Astrocyte (in vitro differentiated cells and primary cell): ENCODE measurements around the gene CRTAP. TPM values are rescaled to one million over a fixed set of nuclear protein-coding genes. Genes with fewer than 3 reads are reported as not detected.
"Not testable (repeated sequence)": the region's sequence is repeated elsewhere in the genome, so short reads cannot be mapped to it uniquely, and the experiment has no call there.

Experiments used
- DNase-seq: peaks from one replicate; pipeline ENCODE4 v3.0.0-alpha.2; 2010; ENCODE audit warnings: low read depth
- FAIRE-seq: peaks from 2 replicates; lab custom pipeline; 2011; peaks lifted over from hg19 to GRCh38; lab: Jason Lieb, UNC
- H2AFZ ChIP-seq: 2 replicates; pipeline ENCODE4 v1.6.0; 2012; ENCODE audit warnings: low read depth, low read length, inconsistent platforms
- H3K27ac ChIP-seq: 2 replicates; pipeline ENCODE4 v1.5.1; 2011; ENCODE audit warnings: low read depth, low read length, inconsistent platforms
- H3K27me3 ChIP-seq: 2 replicates; pipeline ENCODE4 v1.6.0; 2011; ENCODE audit warnings: low read length, inconsistent platforms; ENCODE audit not compliant: insufficient read depth
- H3K36me3 ChIP-seq: 2 replicates; pipeline ENCODE4 v1.5.1; 2011; ENCODE audit warnings: low read length, inconsistent platforms; ENCODE audit not compliant: insufficient read depth
- H3K4me1 ChIP-seq: 2 replicates; pipeline ENCODE4 v1.5.1; 2011; ENCODE audit warnings: low read length, inconsistent platforms; ENCODE audit not compliant: insufficient read depth
- H3K4me2 ChIP-seq: 2 replicates; pipeline ENCODE4 v1.6.0; 2012; ENCODE audit warnings: low read length, inconsistent platforms
- H3K4me3 ChIP-seq: 2 replicates; pipeline ENCODE4 v1.5.1; 2011; ENCODE audit warnings: low read depth, mild to moderate bottlenecking, low read length, inconsistent platforms; ENCODE audit not compliant: insufficient read depth
- H3K79me2 ChIP-seq: 2 replicates; pipeline ENCODE4 v1.6.0; 2012; ENCODE audit warnings: mild to moderate bottlenecking, low read length, inconsistent platforms; ENCODE audit not compliant: insufficient read depth
- H3K9ac ChIP-seq: 2 replicates; pipeline ENCODE4 v1.6.0; 2012; ENCODE audit warnings: mild to moderate bottlenecking, low read length, inconsistent platforms
- H3K9me3 ChIP-seq: 2 replicates; pipeline ENCODE4 v1.5.1; 2012; ENCODE audit warnings: low read depth, mild to moderate bottlenecking, low read length, inconsistent platforms; ENCODE audit not compliant: insufficient read depth
- H4K20me1 ChIP-seq: 2 replicates; pipeline ENCODE4 v1.6.0; 2012; ENCODE audit warnings: low read length, inconsistent platforms; ENCODE audit not compliant: insufficient read depth
- H3K27ac Mint-ChIP-seq: one replicate; pipeline ENCODE4 v1.8.0; 2021; ENCODE audit warnings: mild to moderate bottlenecking, mixed read lengths; ENCODE audit not compliant: unreplicated experiment
- H3K27me3 Mint-ChIP-seq: one replicate; pipeline ENCODE4 v1.8.0; 2021; ENCODE audit warnings: low read depth, mixed read lengths; ENCODE audit not compliant: unreplicated experiment
- H3K36me3 Mint-ChIP-seq: one replicate; pipeline ENCODE4 v1.8.0; 2021; ENCODE audit warnings: low read depth, mixed read lengths; ENCODE audit not compliant: unreplicated experiment
- H3K4me1 Mint-ChIP-seq: one replicate; pipeline ENCODE4 v1.8.0; 2021; ENCODE audit warnings: low read depth, mixed read lengths; ENCODE audit not compliant: unreplicated experiment
- H3K4me3 Mint-ChIP-seq: one replicate; pipeline ENCODE4 v1.8.0; 2021; ENCODE audit warnings: mild to moderate bottlenecking, moderate library complexity, mixed read lengths; ENCODE audit not compliant: unreplicated experiment
- H3K9me3 Mint-ChIP-seq: one replicate; pipeline ENCODE4 v1.8.0; 2021; ENCODE audit warnings: mild to moderate bottlenecking, mixed read lengths; ENCODE audit not compliant: unreplicated experiment
- CTCF ChIP-seq: IDR thresholded peaks from 2 replicates; pipeline ENCODE4 v1.5.1; 2011; ENCODE audit warnings: low read depth, mild to moderate bottlenecking, inconsistent platforms, low read length, moderate library complexity; ENCODE audit not compliant: insufficient read depth
- EZH2 ChIP-seq: IDR thresholded peaks from 2 replicates; pipeline ENCODE4 v1.6.1; 2012; ENCODE audit warnings: mild to moderate bottlenecking, low read length, inconsistent platforms; ENCODE audit not compliant: insufficient read depth
- total RNA-seq: library from RNA; stranded (reverse); gene quantifications from 2 replicates; pipeline ENCODE4 v1.2.1, GENCODE V29; 2021

The CRTAP gene
- total RNA-seq, 1 donor from 2014 or later = 145 TPM

GRCh38 chr3:33155301-33155700, 41.5 kb downstream of the CRTAP start:
- H3K4me3 Mint-ChIP-seq = no peak overlapping the region
- Histone ChIP-seq H3K4me2 (no peak overlapping the region), H2AFZ (no peak overlapping the region), H3K9me3 (no peaks in the 10 kb centered on the region), H3K9ac (no peak overlapping the region), H3K4me3 (no peak overlapping the region), H3K4me1 (peaks cover 4% of the 10 kb centered on the region), H3K79me2 (no peaks in the 10 kb centered on the region), H3K27ac (no peak overlapping the region), H3K27me3 (no peaks in the 10 kb centered on the region), H3K36me3 (no peaks in the 10 kb centered on the region), H4K20me1 (no peaks in the 10 kb centered on the region)
- peaks cover 10% of the 10 kb centered on the region for H3K4me1 Mint-ChIP-seq
- H3K9me3 Mint-ChIP-seq = peaks cover 5% of the 10 kb centered on the region
- DNase-seq = no peak
- H3K36me3 Mint-ChIP-seq = no peaks in the 10 kb centered on the region
- H3K27ac Mint-ChIP-seq = no peak overlapping the region
- TF ChIP-seq CTCF = no peak
- no peak for TF ChIP-seq EZH2
- FAIRE-seq = no peak
- H3K27me3 Mint-ChIP-seq = no peaks in the 10 kb centered on the region

DNA sequence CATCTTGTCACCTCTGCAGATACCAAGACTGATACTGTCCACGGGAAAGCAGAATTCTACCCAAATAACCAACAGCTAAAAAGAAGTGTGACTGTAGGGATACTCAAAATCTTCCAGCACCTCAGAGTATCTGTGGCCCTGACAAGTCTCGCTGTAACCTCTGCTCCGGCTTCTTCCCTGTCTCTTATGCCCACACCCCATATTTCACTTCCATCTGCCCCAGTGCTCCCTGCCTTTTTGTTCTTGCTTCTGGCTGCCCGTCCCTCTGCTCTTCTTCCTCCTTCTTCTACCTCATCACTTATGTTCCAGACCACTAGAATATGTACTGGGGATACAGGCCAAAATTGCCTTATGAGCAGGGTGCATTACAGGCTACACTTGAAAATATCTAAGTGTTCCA, 45.4 kb downstream of the CRTAP start:
- Histone ChIP-seq H3K27ac (no peak overlapping the region), H3K9me3 (no peaks in the 10 kb centered on the region), H3K27me3 (no peaks in the 10 kb centered on the region), H3K9ac (no peak overlapping the region), H3K79me2 (no peaks in the 10 kb centered on the region), H3K4me1 (peaks cover 4% of the 10 kb centered on the region), H2AFZ (no peak overlapping the region), H3K36me3 (no peaks in the 10 kb centered on the region), H4K20me1 (no peaks in the 10 kb centered on the region), H3K4me2 (no peak overlapping the region), H3K4me3 (no peak overlapping the region)
- Mint-ChIP-seq H3K4me1 (peaks cover 10% of the 10 kb centered on the region), H3K4me3 (no peak overlapping the region), H3K9me3 (peaks cover 3% of the 10 kb centered on the region), H3K27me3 (no peaks in the 10 kb centered on the region), H3K36me3 (no peaks in the 10 kb centered on the region), H3K27ac (no peak overlapping the region)
- TF ChIP-seq EZH2 = no peak
- no peak for TF ChIP-seq CTCF
- DNase-seq = no peak
- FAIRE-seq = no peak

- no peak overlapping the region for H3K9ac ChIP-seq
- no peak overlapping the region for H2AFZ ChIP-seq
- TF ChIP-seq CTCF = no peak
- TF ChIP-seq EZH2 = no peak
- no peaks in the 10 kb centered on the region for H4K20me1 ChIP-seq
- no peak overlapping the region for H3K27ac ChIP-seq
- no peaks in the 10 kb centered on the region for H3K27me3 ChIP-seq
- H3K27me3 Mint-ChIP-seq = no peaks in the 10 kb centered on the region
- FAIRE-seq (no peak), DNase-seq (no peak)
- H3K36me3 Mint-ChIP-seq = no peaks in the 10 kb centered on the region
- no peak overlapping the region for H3K4me3 Mint-ChIP-seq
- H3K4me2 ChIP-seq = no peak overlapping the region
- H3K36me3 ChIP-seq = no peaks in the 10 kb centered on the region
- H3K27ac Mint-ChIP-seq = no peak overlapping the region
- H3K4me1 Mint-ChIP-seq = peaks cover 10% of the 10 kb centered on the region
- H3K4me3 ChIP-seq = no peak overlapping the region
- no peaks in the 10 kb centered on the region for H3K79me2 ChIP-seq
- no peaks in the 10 kb centered on the region for H3K9me3 ChIP-seq
- peaks cover 4% of the 10 kb centered on the region for H3K4me1 ChIP-seq
- H3K9me3 Mint-ChIP-seq = no peaks in the 10 kb centered on the region
These were observed 46.2 kb downstream of the CRTAP start for GRCh38 chr3:33159981-33160380.

GRCh38 chr3:33162621-33163020, 48.8 kb downstream of the CRTAP start:
- not testable (repeated sequence) for H3K4me1 ChIP-seq, H3K36me3 Mint-ChIP-seq, H3K4me1 Mint-ChIP-seq, H3K36me3 ChIP-seq, H3K9me3 Mint-ChIP-seq, H3K4me3 Mint-ChIP-seq, H3K27ac ChIP-seq, FAIRE-seq, H3K27me3 ChIP-seq, DNase-seq, H3K27ac Mint-ChIP-seq, H3K4me3 ChIP-seq, H3K27me3 Mint-ChIP-seq, H3K9ac ChIP-seq, H3K9me3 ChIP-seq, H3K4me2 ChIP-seq, H3K79me2 ChIP-seq, H4K20me1 ChIP-seq, H2AFZ ChIP-seq
